Right lobe of liver (tissue), 4 donors: Measurements from ENCODE around the gene MGAT4A.

ENCODE experiments used
- CTCF ChIP-seq, 4 donors: fragments of 200-600 bp in 3 of 4; fragments of 450-650 bp in 1 of 4; IDR thresholded peaks; one replicate each; pipeline versions ENCODE4 v1.5.1 to v1.8.0; 2016 to 2022; ENCODE audit warnings: antibody characterized with exemption in 4 of 4, mild to moderate bottlenecking in 2 of 4
- POLR2A ChIP-seq: fragments of 450-650 bp; IDR thresholded peaks from one replicate; pipeline ENCODE4 v1.6.1; 2017; ENCODE audit warnings: antibody characterized with exemption, mild to moderate bottlenecking
- donor health status: DM: no; HTN: no; CAD: no.
- donor health status: DM: no; HTN: no; CAD: no.
- donor health status: DM: no; HTN: yes; CAD: no.

DNA sequence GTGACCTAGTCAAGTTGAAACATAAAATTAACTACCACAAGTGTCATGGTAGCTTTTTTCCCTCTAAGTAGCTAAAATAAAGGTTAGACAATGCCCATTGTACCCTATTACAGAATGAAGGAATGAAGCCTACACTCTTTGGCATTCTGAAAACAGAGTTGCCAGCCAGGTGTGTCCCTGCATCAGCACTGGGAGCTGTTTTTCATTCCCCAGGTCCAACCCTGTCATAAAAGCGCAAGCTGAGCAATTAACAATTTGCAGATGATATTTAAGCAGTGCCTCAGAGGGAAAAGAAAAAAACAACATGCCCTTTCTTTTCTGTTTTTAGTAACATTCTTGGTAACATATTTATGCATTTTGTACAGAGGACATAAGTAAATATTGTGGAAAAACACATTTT, 46.8 kb upstream of the MGAT4A start:
- TF ChIP-seq CTCF (IDR thresholded peaks at IDR 0.05) = no peak
- TF ChIP-seq POLR2A = no peak
